GM18508 (cell line): ENCODE results near the gene SLC41A3.
"Not testable (repeated sequence)": the region's sequence is repeated elsewhere in the genome, so short reads cannot be mapped to it uniquely, and the experiment has no call there.

Source experiments
- ATAC-seq: cut with Tn5 transposase; IDR thresholded peaks from one replicate; pipeline ENCODE4 v1.9.1; 2021; ENCODE audit warnings: moderate number of reproducible peaks; ENCODE audit not compliant: insufficient read depth, unreplicated experiment

SLC41A3 gene

GRCh38 chr3:126013751-126014156 lies 70.2 kb downstream of the SLC41A3 start:
- ATAC-seq, result no peak

DNA sequence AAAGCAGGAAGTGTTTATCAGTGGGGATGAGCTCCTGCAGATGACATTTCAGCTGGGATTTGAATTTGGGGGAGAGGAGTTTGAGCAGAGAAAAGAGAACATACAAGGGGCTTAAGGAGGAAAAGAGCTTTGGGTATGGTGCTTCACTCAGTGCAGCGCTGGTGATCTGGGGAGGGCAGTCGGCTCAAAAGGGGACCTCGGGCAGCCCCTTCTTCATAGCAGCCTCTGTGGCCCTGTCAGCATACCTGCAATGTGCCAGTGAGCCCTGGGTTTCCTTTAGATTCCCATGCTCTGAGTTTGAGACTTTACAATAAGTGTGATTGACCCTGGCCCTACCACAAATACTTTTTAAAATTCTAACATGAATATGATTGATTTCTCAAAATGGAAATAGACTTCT lies 74.7 kb downstream of the SLC41A3 start:
- no peak for ATAC-seq

- ATAC-seq, result no peak
Measured at GRCh38 chr3:126008219-126008618, 75.7 kb downstream of the SLC41A3 start.

- no peak for ATAC-seq
Measured at GRCh38 chr3:126005951-126006350, 78.0 kb downstream of the SLC41A3 start.

- ATAC-seq, result no peak
Measured at GRCh38 chr3:126004692-126005091, 79.2 kb downstream of the SLC41A3 start.

DNA sequence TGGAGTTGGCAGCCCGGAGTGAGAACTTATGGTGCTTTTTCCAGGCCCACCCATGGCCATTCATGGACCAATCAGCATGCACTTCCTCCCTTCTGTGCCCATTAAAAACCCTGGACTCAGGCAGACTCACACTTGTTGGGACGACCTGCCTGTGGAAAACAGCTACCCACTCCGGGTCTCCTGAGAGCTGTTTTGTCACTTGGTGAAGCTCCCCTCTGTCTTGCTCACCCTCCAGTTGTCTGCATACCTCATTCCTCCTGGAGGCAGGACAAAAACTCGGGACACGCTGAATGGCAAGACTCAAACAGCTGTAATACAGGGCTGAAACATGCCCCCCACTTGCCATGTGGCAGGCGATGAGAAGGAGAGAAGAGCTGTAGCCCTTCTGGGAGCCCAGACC lies 79.7 kb downstream of the SLC41A3 start:
- ATAC-seq, result no peak

DNA sequence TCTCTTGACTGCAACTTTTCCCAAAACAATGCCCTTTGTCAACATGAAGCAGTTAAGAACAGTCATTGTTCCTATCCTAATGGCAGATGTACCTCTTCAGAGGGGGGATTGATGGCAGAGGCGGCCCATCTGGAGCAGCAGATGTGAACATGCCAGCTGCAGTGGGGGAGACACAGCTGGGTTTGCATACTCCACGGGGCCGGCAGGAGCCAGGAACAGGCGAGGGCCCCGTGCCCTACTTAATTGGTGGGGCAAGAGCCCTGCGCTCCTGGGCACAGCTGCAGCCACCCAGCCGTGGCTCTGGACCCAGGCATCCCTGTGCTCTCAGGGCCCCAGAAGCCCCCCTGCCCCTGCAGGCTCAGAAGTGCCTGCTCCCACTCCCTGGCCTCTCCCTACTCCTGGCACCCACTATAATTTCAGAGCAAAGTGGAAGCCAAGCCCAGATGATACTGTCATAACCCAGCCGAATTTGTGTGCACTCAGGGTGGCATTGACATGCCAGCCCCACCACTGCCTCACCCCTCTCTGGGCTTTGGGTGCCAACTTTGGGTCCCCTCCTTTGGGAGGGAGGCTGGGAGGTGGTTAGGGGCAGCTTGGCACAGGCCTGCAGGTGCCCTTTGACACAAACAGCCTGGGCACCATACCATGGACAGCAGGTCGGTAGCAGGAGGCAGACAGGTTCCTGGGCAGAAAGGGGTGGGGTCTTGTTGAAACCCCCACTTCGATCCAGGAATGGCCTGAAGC lies 80.3 kb downstream of the SLC41A3 start:
- no peak for ATAC-seq

- ATAC-seq, result no peak
Measured at GRCh38 chr3:126002189-126002588, 81.7 kb downstream of the SLC41A3 start.

DNA sequence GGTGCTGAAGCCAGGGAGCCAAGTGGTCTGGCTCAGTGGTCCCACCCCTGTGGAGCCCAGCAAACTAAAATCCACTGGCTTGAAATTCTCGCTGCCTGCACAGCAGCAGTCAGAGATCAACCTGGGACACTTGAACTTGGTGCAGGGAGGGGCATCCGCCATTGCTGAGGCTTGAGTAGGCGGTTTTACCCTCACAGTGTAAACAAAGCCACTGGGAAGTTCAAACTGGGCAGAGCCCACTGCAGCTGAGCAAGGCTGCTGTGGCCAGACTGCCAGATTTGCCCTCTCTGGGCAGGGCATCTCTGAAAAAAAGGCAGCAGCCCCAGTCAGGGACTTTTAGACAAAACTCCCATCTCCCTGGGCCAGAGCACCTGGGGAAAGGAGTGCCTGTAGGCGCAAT lies 87.2 kb downstream of the SLC41A3 start:
- not testable (repeated sequence) for ATAC-seq

- no peak for ATAC-seq
Measured at GRCh38 chr3:125990253-125990970, 93.5 kb downstream of the SLC41A3 start.

DNA sequence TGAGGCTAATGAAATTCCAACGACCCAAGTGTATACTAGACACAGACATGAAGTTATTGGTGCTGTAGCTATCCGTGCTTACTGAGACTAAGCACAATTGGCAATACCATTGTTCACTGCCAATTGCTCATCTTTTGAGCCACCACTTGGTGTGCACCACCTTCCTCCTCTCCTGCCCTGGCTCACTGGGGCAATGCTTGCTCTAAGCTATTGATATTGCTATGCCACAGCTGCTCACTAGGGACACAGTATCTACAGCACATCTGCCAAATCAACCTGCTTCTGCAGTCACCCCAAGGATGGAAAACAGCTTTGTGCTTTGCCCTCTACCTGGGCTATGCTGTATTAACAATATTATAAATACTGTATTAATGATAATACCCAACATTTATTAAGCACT lies 99.0 kb downstream of the SLC41A3 start:
- not testable (repeated sequence) for ATAC-seq

DNA sequence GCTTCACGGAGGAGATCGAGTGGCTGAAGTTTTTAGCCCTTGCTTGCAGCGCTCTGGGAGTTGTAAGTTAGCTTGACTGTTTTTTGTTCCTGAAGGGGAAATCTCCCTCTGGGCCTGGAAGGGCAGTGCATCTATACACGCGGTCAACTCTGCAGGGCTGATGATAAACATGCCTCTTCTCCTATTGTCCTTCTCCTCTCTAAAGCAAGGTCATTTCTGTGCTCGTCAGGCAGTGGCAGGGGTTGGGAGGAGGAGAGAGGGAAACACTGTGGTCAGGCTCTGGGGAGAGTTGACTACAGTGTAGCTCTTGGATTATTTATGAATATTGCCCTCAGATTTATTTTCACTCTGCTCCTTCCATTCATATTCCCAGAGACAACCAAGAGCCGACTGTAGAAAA lies 106.8 kb downstream of the SLC41A3 start:
- not testable (repeated sequence) for ATAC-seq

GRCh38 chr3:125976003-125976390 lies 107.9 kb downstream of the SLC41A3 start:
- not testable (repeated sequence) for ATAC-seq

GRCh38 chr3:125975245-125976002 lies 108.5 kb downstream of the SLC41A3 start:
- not testable (repeated sequence) for ATAC-seq

- not testable (repeated sequence) for ATAC-seq
Measured at GRCh38 chr3:125971997-125972944, 111.7 kb downstream of the SLC41A3 start.

- not testable (repeated sequence) for ATAC-seq
Measured at GRCh38 chr3:125968701-125969592, 115.0 kb downstream of the SLC41A3 start, which contains the start of gene ROPN1B. Gene ROPN1B (plus strand): TSS chr3:125969178. CDS start chr3:125972055, 2,877 bp downstream.

GRCh38 chr3:125968121-125968520 lies 115.8 kb downstream of the SLC41A3 start:
- not testable (repeated sequence) for ATAC-seq

DNA sequence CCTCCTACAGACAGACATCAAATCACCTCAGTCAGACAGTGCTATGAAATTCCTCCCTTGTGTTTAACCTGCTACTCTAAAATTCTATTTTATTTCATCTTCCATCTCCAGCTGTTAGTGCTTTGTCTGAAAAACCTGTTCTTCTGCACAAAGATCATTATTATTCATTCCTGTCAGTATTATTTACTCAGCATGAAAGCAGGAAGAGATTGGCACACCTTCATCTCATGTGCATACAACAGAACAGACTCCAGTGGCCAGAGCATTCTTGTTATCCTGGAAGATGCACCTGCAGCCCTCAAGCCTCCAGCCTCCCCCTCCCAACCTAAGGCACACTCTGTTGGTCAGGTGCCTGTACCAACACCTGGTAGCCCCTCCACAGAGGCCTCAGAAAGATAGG lies 116.8 kb downstream of the SLC41A3 start:
- no peak for ATAC-seq

- ATAC-seq, result no peak
Measured at GRCh38 chr3:125965505-125965904, 118.4 kb downstream of the SLC41A3 start.
